ENCODE data around the gene KIAA0408.
"Not testable (repeated sequence)": the region's sequence is repeated elsewhere in the genome, so short reads cannot be mapped to it uniquely, and the experiment has no call there.

Gene KIAA0408

GRCh38 chr6:127412016-127412415 lies 47.2 kb downstream of the KIAA0408 start:
- not testable (repeated sequence) for DNase-seq (ENCODE audit: low read depth, low spot score)

Data from astrocyte of the hippocampus (primary cell).